ENCODE results near the gene IL17C. TPM values are rescaled to one million over a fixed set of nuclear protein-coding genes. Genes with fewer than 3 reads are reported as not detected.
A peak's percentile ranks its signal among the peaks of the same experiment; 100 is the strongest.

The IL17C gene
- total RNA-seq, 4 donors from 2014 or later, result 0.91 TPM; not detected in 3

- no peak overlapping the region for H3K4me3 ChIP-seq (ENCODE audit: low read depth, poor library complexity, severe bottlenecking)
- TF ChIP-seq POLR2A (IDR thresholded peaks at IDR 0.05) (no peak), CTCF (IDR thresholded peaks at IDR 0.05) (no peak)
- intact Hi-C loops (cut with DNase I; ENCODE audit: low total_unique reads), result no loop called here
- no peak for DNase-seq (ENCODE audit: low spot score in 2 of 2)
- 91 to 96% methylated on average over 16 to 24 of the region's 25 CpGs for WGBS, 2 donors
Measured at GRCh38 chr16:88659160-88659559, 20.8 kb downstream of the IL17C start.

GRCh38 chr16:88661468-88661867, 23.1 kb downstream of the IL17C start:
- TF ChIP-seq POLR2A (IDR thresholded peaks at IDR 0.05) (no peak), CTCF (IDR thresholded peaks at IDR 0.05) (no peak)
- no peak overlapping the region for H3K4me3 ChIP-seq (ENCODE audit: low read depth, poor library complexity, severe bottlenecking)
- WGBS, 2 donors, result 70 to 75% methylated on average over 10 of the region's 10 CpGs
- intact Hi-C loops (cut with DNase I; ENCODE audit: low total_unique reads), result no loop called here
- DNase-seq (ENCODE audit: low spot score in 2 of 2), result no peak

- peak overlapping the region; percentile 63 for H3K4me3 ChIP-seq (ENCODE audit: low read depth, poor library complexity, severe bottlenecking)
- 2 to 3% methylated on average over 41 to 46 of the region's 49 CpGs for WGBS, 2 donors
- peak in 1 of 2 donors; percentile 86 for DNase-seq (ENCODE audit: low spot score in 2 of 2)
- TF ChIP-seq POLR2A (IDR thresholded peaks at IDR 0.05) (no peak), CTCF (IDR thresholded peaks at IDR 0.05) (no peak)
- intact Hi-C loops (cut with DNase I; ENCODE audit: low total_unique reads), result no loop called here
Measured at GRCh38 chr16:88662222-88662842, 24.0 kb downstream of the IL17C start.

- WGBS, 2 donors, result 1% methylated on average over 31 to 71 of the region's 88 CpGs
- TF ChIP-seq CTCF (IDR thresholded peaks at IDR 0.05), result no peak
- intact Hi-C loops (cut with DNase I; ENCODE audit: low total_unique reads), result no loop called here
- H3K4me3 ChIP-seq (ENCODE audit: low read depth, poor library complexity, severe bottlenecking), result peak within 1 kb of the TSS; percentile 79
- peak; percentile 96 to 99 for DNase-seq (ENCODE audit: low spot score in 2 of 2)
Measured at GRCh38 chr16:88662843-88663606, 24.7 kb downstream of the IL17C start, which contains the start of gene MVD. TSS of gene MVD (minus strand) at chr16:88663091. CDS start at chr16:88663080, 11 bp downstream.

GRCh38 chr16:88665148-88665547, 26.8 kb downstream of the IL17C start:
- intact Hi-C loops (cut with DNase I; ENCODE audit: low total_unique reads), result no loop called here
- 51 to 54% methylated on average over 4 of the region's 4 CpGs for WGBS, 2 donors
- no peak overlapping the region for H3K4me3 ChIP-seq (ENCODE audit: low read depth, poor library complexity, severe bottlenecking)
- TF ChIP-seq POLR2A (IDR thresholded peaks at IDR 0.05) (no peak), CTCF (IDR thresholded peaks at IDR 0.05) (no peak)
- DNase-seq (ENCODE audit: low spot score in 2 of 2), result peak in 1 of 2 donors; percentile 85
